GM12878 (cell line): ENCODE measurements around the gene CLSTN2. TPM values are rescaled to one million over a fixed set of nuclear protein-coding genes. Genes with fewer than 3 reads are reported as not detected.

Source experiments
- ATAC-seq: fragments of 200-7000 bp; cut with Tn5 transposase; 3 replicates; pipeline ENCODE4 v1.9.1; 2020; ENCODE audit warnings: mild to moderate bottlenecking, moderate library complexity
- BruUV-seq: library from RNA; stranded (reverse); fragments of 400-500 nt; replicated peaks from 2 replicates; lab custom pipeline; 2021; lab: Mats Ljungman, UMichigan
- CTCF ChIA-PET: fragments of 300-600 bp; sonication (Branson Sonifier 250); formaldehyde crosslinking; extraction: SDS; loops from one replicate; lab custom pipeline; 2021; ENCODE audit warnings: inconsistent platforms; lab: Yijun Ruan, JAX
- POLR2A ChIA-PET: fragments of 350-600 bp; formaldehyde crosslinking; extraction: SDS; loops from one replicate; lab custom pipeline; 2021; ENCODE audit warnings: inconsistent platforms; lab: Charles Lee
- RAD21 ChIA-PET: fragments of 300-600 bp; sonication (Branson Sonifier 250); formaldehyde crosslinking; loops from one replicate; lab custom pipeline; 2023; ENCODE audit warnings: antibody characterized with exemption; ENCODE audit not compliant: unreplicated experiment; lab: Charles Lee
- SMC1A ChIA-PET: fragments of 300-600 bp; sonication (Branson Sonifier 250); formaldehyde crosslinking; loops from one replicate; lab custom pipeline; 2023; ENCODE audit not compliant: unreplicated experiment, uncharacterized antibody; lab: Charles Lee
- DNase-seq: peaks from one replicate; pipeline ENCODE4 v3.0.0-alpha.2; 2011; ENCODE audit warnings: low read depth, low spot score
- FAIRE-seq: peaks from 3 replicates; lab custom pipeline; 2011; peaks lifted over from hg19 to GRCh38; lab: Jason Lieb, UNC
- H2AFZ ChIP-seq: 2 replicates; pipeline ENCODE4 v1.6.0; 2011; ENCODE audit warnings: low read depth, low read length, control low read depth; ENCODE audit not compliant: control insufficient read depth
- H3K27ac ChIP-seq: 2 replicates; pipeline ENCODE4 v1.5.1; 2011; ENCODE audit warnings: control low read depth; ENCODE audit not compliant: control insufficient read depth, insufficient read depth
- H3K27me3 ChIP-seq, 2 experiments: replicated peaks in 1 of 2; 2 replicates each; pipeline versions ENCODE4 v1.6.0 to v1.6.1; 2011; ENCODE audit warnings: low read length in 1 of 2; ENCODE audit not compliant: control insufficient read depth in 2 of 2, insufficient read depth in 2 of 2
- H3K36me3 ChIP-seq, 2 experiments: 2 replicates each; pipeline ENCODE4 v1.5.1; 2011; ENCODE audit warnings: low read length in 1 of 2; ENCODE audit not compliant: control insufficient read depth in 2 of 2, insufficient read depth in 2 of 2
- H3K4me1 ChIP-seq: 2 replicates; pipeline ENCODE4 v1.6.1; 2011; ENCODE audit warnings: mild to moderate bottlenecking, low read length, moderate library complexity, mixed read lengths; ENCODE audit not compliant: control insufficient read depth, insufficient read depth
- H3K4me2 ChIP-seq: 2 replicates; pipeline ENCODE4 v1.6.0; 2011; ENCODE audit warnings: control low read depth; ENCODE audit not compliant: control insufficient read depth, insufficient read depth
- H3K4me3 ChIP-seq: fragments of 200-600 bp; sonication (generic); 2 replicates; pipeline ENCODE4 v1.5.1; 2016
- H3K79me2 ChIP-seq: 2 replicates; pipeline ENCODE4 v1.6.0; 2011; ENCODE audit warnings: low read length; ENCODE audit not compliant: control insufficient read depth, insufficient read depth
- H3K9ac ChIP-seq: 2 replicates; pipeline ENCODE4 v1.8.0; 2011; ENCODE audit warnings: low read length, control low read depth, mixed read lengths; ENCODE audit not compliant: control insufficient read depth, insufficient read depth
- H3K9me3 ChIP-seq: replicated peaks from 3 replicates; pipeline ENCODE4 v1.5.1; 2011; ENCODE audit warnings: mild to moderate bottlenecking, low read length; ENCODE audit not compliant: control insufficient read depth, insufficient read depth
- H4K20me1 ChIP-seq: 2 replicates; pipeline ENCODE4 v1.6.0; 2011; ENCODE audit not compliant: control insufficient read depth, insufficient read depth
- CREB1 ChIP-seq: IDR thresholded peaks from 2 replicates; pipeline ENCODE4 v1.6.1; 2012; ENCODE audit warnings: low read depth, mild to moderate bottlenecking, inconsistent platforms
- HDAC6 ChIP-seq: fragments of 200-600 bp; sonication (generic); IDR thresholded peaks from one replicate; pipeline ENCODE4 v1.8.0; 2017; ENCODE audit warnings: antibody characterized with exemption; ENCODE audit not compliant: unreplicated experiment
- NRF1 ChIP-seq: conservative IDR thresholded peaks from 2 replicates; pipeline ENCODE4 v1.6.1; 2011; ENCODE audit warnings: mild to moderate bottlenecking, low read depth, low read length, improper control_type of control experiment
- TCF7 ChIP-seq: IDR thresholded peaks from 2 replicates; pipeline ENCODE4 v1.6.1; 2014; ENCODE audit warnings: antibody characterized with exemption, borderline replicate concordance
- ZSCAN29 ChIP-seq: fragments of 450-650 bp; IDR thresholded peaks from 2 replicates; pipeline ENCODE4 v1.6.1; 2017; ENCODE audit warnings: mild to moderate bottlenecking, moderate library complexity
- WGBS: methylation state at CpG from one replicate; pipeline ENCODE4 v1.1.6; 2016; ENCODE audit warnings: low lambda C conversion rate; ENCODE audit not compliant: insufficient replicate concordance, insufficient coverage; ENCODE audit errors: missing lambda C conversion rate; 5-methylcytosine and 5-hydroxymethylcytosine counted together
- in situ Hi-C: fragments of 300-500 bp; cut with MboI; formaldehyde crosslinking; loops from 9 replicates; pipeline ENCODE4 v1.14.3; 2018; ENCODE audit warnings: mixed read lengths
- intact Hi-C: fragments of 100-400 bp; cut with micrococcal nuclease; formaldehyde crosslinking; loops from one replicate; pipeline ENCODE4 v1.14.2; 2022; ENCODE audit not compliant: unreplicated experiment
- polyA plus RNA-seq, 11 experiments: library from polyadenylated mRNA; depleted of rRNA in 4 of 11; unstranded in 6 of 11; stranded (reverse) in 5 of 11; fragments of >200 nt; fragmentation: Nextera tagmentation in 4 of 11; fragmentation: Illumina TruSeq in 1 of 11; extraction: Ambion mirVana in 4 of 11; extraction: Trizol in 1 of 11; gene quantifications; 1 replicate in 1 of 11; 2 replicates in 10 of 11; pipeline versions ENCODE4 v1.2.1 to v1.2.3, GENCODE V29; 2011 to 2016; ENCODE audit warnings: inconsistent platforms in 2 of 11, missing spikeins in 2 of 11, low read depth in 1 of 11
- total RNA-seq, 4 experiments: library from RNA; depleted of rRNA in 3 of 4; stranded (reverse); fragments of >200 nt in 3 of 4; fragmentation: Illumina TruSeq in 1 of 4; extraction: Trizol in 1 of 4; gene quantifications; 2 replicates each; pipeline versions ENCODE4 v1.2.1 to v1.2.3, GENCODE V29; 2013 to 2021
- TF ChIP-seq, protein P1 (sequence below), 3 experiments: IDR thresholded peaks in 2 of 3; conservative IDR thresholded peaks in 1 of 3; 2 replicates each; pipeline ENCODE4 v1.5.1; 2011; ENCODE audit warnings: low read depth in 3 of 3, low read length in 3 of 3, mild to moderate bottlenecking in 3 of 3, control low read depth in 2 of 3, moderate library complexity in 2 of 3, inconsistent platforms in 1 of 3, mixed read lengths in 1 of 3; ENCODE audit not compliant: control insufficient read depth in 2 of 3, insufficient read depth in 1 of 3; ENCODE audit errors: extremely low read depth in 1 of 3

The CLSTN2 gene
- total and polyA plus RNA-seq, 10 of the 15 experiments (the other 5 are each of a cell fraction or from before 2014, with no cell fraction given) = under 0.01 to 0.10 (median under 0.01) TPM; not detected in 5

DNA sequence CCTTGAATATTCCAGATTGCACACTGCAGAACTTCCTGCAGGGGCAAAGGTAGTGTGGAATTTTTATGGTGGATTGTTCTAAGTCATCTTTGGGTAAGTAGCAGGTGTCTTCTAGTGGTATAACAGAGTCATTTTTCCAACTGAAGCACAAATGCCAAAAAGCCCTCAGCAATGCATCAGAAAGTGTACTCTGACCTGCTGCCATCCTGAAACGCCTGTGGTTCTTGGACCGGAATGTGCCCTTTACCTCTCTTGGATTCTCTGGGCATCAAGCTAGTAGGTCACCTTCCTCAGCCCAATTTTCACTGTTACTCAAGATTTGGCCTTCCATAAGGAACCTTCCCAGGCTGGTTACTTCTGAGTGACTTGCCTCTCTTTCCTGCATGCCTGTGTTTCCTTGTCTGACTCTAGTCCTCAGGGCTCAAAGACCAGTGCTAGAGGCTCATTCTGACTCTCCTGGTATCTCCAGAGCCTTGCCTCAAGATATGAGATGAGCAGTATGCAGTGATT, 4.8 kb downstream of the CLSTN2 start:
- ChIA-PET POLR2A (no interaction called here), CTCF (no interaction called here), SMC1A (no interaction called here), RAD21 (no interaction called here)
- no peaks in the 10 kb centered on the region for H4K20me1 ChIP-seq
- H3K4me3 ChIP-seq = no peak overlapping the region
- no TSS peak for BruUV-seq
- peaks cover 6 to 7% of the 10 kb centered on the region in 2 experiments; a peak in 3 of 4 replicates for H3K27me3 ChIP-seq
- ATAC-seq (no peak), DNase-seq (no peak), FAIRE-seq (no peak)
- no peaks in the 10 kb centered on the region for H3K36me3 ChIP-seq
- H3K9ac ChIP-seq = no peak overlapping the region
- no peaks in the 10 kb centered on the region for H3K4me1 ChIP-seq
- 5% methylated on average over 2 of the region's 2 CpGs for WGBS
- no peak overlapping the region for H2AFZ ChIP-seq
- H3K4me2 ChIP-seq = no peak overlapping the region
- intact Hi-C loops = loop anchor here (5.0 to 10.0 kb wide), 2 partner anchors 278 to 925 kb away; no protein-coding TSS in a partner anchor
- H3K9me3 ChIP-seq = no peaks in the 10 kb centered on the region
- in situ Hi-C loops = loop anchor here (25.0 kb wide), 1 partner anchor 923 kb away; no protein-coding TSS in a partner anchor
- H3K27ac ChIP-seq = no peak overlapping the region
- no peak for TF ChIP-seq TCF7
- no peak for TF ChIP-seq NRF1
- TF ChIP-seq CREB1 = no peak
- TF ChIP-seq, protein P1, sequence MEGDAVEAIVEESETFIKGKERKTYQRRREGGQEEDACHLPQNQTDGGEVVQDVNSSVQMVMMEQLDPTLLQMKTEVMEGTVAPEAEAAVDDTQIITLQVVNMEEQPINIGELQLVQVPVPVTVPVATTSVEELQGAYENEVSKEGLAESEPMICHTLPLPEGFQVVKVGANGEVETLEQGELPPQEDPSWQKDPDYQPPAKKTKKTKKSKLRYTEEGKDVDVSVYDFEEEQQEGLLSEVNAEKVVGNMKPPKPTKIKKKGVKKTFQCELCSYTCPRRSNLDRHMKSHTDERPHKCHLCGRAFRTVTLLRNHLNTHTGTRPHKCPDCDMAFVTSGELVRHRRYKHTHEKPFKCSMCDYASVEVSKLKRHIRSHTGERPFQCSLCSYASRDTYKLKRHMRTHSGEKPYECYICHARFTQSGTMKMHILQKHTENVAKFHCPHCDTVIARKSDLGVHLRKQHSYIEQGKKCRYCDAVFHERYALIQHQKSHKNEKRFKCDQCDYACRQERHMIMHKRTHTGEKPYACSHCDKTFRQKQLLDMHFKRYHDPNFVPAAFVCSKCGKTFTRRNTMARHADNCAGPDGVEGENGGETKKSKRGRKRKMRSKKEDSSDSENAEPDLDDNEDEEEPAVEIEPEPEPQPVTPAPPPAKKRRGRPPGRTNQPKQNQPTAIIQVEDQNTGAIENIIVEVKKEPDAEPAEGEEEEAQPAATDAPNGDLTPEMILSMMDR (IDR thresholded peaks at IDR 0.05 in 2 of 3, conservative IDR thresholded peaks at IDR 0.05 in 1 of 3; ENCODE audit: control insufficient read depth in 2 of 3, extremely low read depth in 1 of 3, insufficient read depth in 1 of 3, low read depth in 3 of 3, low read length in 3 of 3) = no peak
- no peak for TF ChIP-seq HDAC6
- TF ChIP-seq ZSCAN29 = no peak
- H3K79me2 ChIP-seq = no peaks in the 10 kb centered on the region
